ENCODE measurements around the gene ABLIM3.

The ABLIM3 gene

DNA sequence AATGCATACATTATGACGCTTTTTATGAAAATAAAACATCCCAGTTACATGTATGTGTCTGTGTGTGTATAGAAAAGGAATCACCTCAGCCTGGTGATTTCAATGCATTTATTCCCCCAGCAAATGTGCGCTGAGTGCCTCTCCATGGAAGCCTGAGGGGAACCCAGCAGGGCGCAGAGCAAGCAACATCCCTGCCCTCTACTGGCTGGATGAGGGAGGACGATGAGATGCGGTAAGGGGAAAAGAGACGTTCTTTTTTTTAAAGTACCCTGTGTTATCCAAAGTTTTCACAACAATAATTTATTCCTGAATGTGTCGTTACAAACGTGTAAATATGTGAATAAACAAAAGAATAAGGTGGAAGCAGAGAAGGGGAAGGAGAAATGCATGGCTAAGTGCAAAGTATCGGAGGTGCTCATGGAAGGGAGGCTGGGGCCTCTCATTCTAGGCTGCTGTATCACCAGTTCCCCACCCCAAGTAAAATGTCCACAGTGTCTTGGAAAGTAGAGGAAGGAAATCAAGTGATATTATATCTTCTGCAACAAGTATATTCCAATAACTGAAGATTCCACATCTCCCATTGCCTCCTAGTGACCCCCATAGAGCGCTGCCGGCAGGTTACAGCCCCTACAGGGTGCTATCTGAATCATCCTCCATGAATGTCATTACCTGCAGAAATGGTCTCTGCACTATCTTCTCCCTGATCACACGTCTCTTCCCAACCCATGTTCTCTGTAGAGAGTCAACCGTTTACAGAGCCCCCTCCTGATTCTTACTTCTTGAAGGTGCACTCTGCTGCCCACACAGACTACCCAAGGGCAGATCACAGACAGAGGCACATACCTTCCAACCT is 13.0 kb upstream of the ABLIM3 start:
- peak; percentile 52 for TF ChIP-seq CTCF (conservative IDR thresholded peaks at IDR 0.05; ENCODE audit: low read depth, low read length)
- Histone ChIP-seq H3K36me3 (ENCODE audit: insufficient read depth) (no peaks in the 10 kb centered on the region), H3K79me2 (ENCODE audit: insufficient read depth, low read depth) (no peaks in the 10 kb centered on the region), H4K20me1 (ENCODE audit: insufficient read depth) (no peaks in the 10 kb centered on the region), H2AFZ (ENCODE audit: low read depth) (no peak overlapping the region), H3K27me3 (ENCODE audit: insufficient read depth, low read depth) (no peaks in the 10 kb centered on the region), H3K4me1 (ENCODE audit: low read depth, poor library complexity, severe bottlenecking) (no peaks in the 10 kb centered on the region), H3K9ac (no peak overlapping the region), H3K4me3 (IDR thresholded peaks at IDR 0.05; ENCODE audit: insufficient read depth, low read depth, low read length) (no peak overlapping the region), H3K4me2 (no peak overlapping the region), H3K27ac (no peak overlapping the region)

DNA sequence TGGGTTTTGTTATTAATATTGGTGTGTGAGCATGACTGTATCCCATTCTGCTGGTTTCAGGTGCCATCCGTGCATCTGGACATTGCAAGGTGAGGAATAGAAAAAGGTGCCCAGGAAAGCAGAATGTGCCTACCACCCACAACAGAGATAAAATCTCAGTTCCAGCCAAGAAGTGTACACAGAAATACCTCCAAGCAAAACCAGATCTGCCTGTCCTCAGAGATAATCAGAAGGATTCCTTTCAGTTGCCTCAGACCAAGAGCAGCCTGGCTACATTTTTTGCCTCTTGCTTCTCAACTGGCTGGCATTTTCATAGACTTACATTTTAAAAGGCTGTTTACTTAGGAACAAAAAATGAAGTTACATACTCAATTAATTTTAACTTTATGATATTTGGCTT is 12.1 kb upstream of the ABLIM3 start:
- Histone ChIP-seq H3K27me3 (ENCODE audit: insufficient read depth, low read depth) (no peaks in the 10 kb centered on the region), H3K9ac (no peak overlapping the region), H3K4me3 (IDR thresholded peaks at IDR 0.05; ENCODE audit: insufficient read depth, low read depth, low read length) (no peak overlapping the region), H3K4me2 (no peak overlapping the region), H3K79me2 (ENCODE audit: insufficient read depth, low read depth) (no peaks in the 10 kb centered on the region), H2AFZ (ENCODE audit: low read depth) (no peak overlapping the region), H3K27ac (no peak overlapping the region), H3K36me3 (ENCODE audit: insufficient read depth) (no peaks in the 10 kb centered on the region), H3K4me1 (ENCODE audit: low read depth, poor library complexity, severe bottlenecking) (no peaks in the 10 kb centered on the region), H4K20me1 (ENCODE audit: insufficient read depth) (no peaks in the 10 kb centered on the region)
- no peak for TF ChIP-seq CTCF (conservative IDR thresholded peaks at IDR 0.05; ENCODE audit: low read depth, low read length)

- Histone ChIP-seq H3K27me3 (ENCODE audit: insufficient read depth, low read depth) (no peaks in the 10 kb centered on the region), H4K20me1 (ENCODE audit: insufficient read depth) (no peaks in the 10 kb centered on the region), H3K36me3 (ENCODE audit: insufficient read depth) (no peaks in the 10 kb centered on the region), H3K79me2 (ENCODE audit: insufficient read depth, low read depth) (no peaks in the 10 kb centered on the region), H3K4me1 (ENCODE audit: low read depth, poor library complexity, severe bottlenecking) (no peaks in the 10 kb centered on the region), H3K27ac (no peak overlapping the region), H3K4me2 (no peak overlapping the region), H2AFZ (ENCODE audit: low read depth) (no peak overlapping the region), H3K9ac (no peak overlapping the region), H3K4me3 (IDR thresholded peaks at IDR 0.05; ENCODE audit: insufficient read depth, low read depth, low read length) (no peak overlapping the region)
- TF ChIP-seq CTCF (conservative IDR thresholded peaks at IDR 0.05; ENCODE audit: low read depth, low read length), result no peak
These were observed 11.0 kb upstream of the ABLIM3 start for GRCh38 chr5:149130121-149130914.

DNA sequence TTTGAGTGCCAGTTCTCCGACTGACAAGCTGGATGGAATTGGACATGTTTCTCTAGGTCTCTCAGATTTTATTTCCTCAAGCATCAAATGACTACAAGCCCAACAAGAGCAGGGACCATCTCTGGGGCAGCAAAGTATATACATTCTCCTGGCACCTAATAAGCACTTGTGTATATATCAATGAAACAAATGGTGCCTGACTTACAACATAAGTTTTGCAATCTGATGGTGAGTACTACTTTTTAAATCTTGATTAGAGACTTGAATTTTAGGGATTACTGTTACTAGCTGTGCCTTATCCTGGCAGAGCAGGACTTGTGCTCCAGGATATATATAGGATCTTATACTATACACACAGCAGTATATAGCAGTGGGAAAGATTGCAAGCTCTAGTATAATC is 8.8 kb upstream of the ABLIM3 start:
- Histone ChIP-seq H2AFZ (ENCODE audit: low read depth) (no peak overlapping the region), H4K20me1 (ENCODE audit: insufficient read depth) (no peaks in the 10 kb centered on the region), H3K4me3 (IDR thresholded peaks at IDR 0.05; ENCODE audit: insufficient read depth, low read depth, low read length) (no peak overlapping the region), H3K27ac (no peak overlapping the region), H3K4me1 (ENCODE audit: low read depth, poor library complexity, severe bottlenecking) (no peaks in the 10 kb centered on the region), H3K27me3 (ENCODE audit: insufficient read depth, low read depth) (no peaks in the 10 kb centered on the region), H3K79me2 (ENCODE audit: insufficient read depth, low read depth) (no peaks in the 10 kb centered on the region), H3K36me3 (ENCODE audit: insufficient read depth) (no peaks in the 10 kb centered on the region), H3K4me2 (no peak overlapping the region), H3K9ac (no peak overlapping the region)
- no peak for TF ChIP-seq CTCF (conservative IDR thresholded peaks at IDR 0.05; ENCODE audit: low read depth, low read length)

Measured in KMS-11 (cell line).